ENCODE data around the gene NKAIN2. TPM values are rescaled to one million over a fixed set of nuclear protein-coding genes. Genes with fewer than 3 reads are reported as not detected.
A peak's percentile ranks its signal among the peaks of the same experiment; 100 is the strongest.

NKAIN2 gene
- total and polyA plus RNA-seq, 2 experiments from 2014 or later, result 0.22 TPM; not detected in 1

GRCh38 chr6:124132256-124132655, 328.6 kb downstream of the NKAIN2 start:
- DNase-seq (ENCODE audit: low read depth in 1 of 2, low spot score in 1 of 2), result peak in 1 of 2 donors; percentile 9
- Histone ChIP-seq H3K4me3 (no peak overlapping the region), H3K9me3 (ENCODE audit: low read depth) (no peaks in the 10 kb centered on the region), H3K27me3 (peaks cover 15% of the 10 kb centered on the region), H3K4me1 (ENCODE audit: low read depth) (no peaks in the 10 kb centered on the region), H3K36me3 (no peaks in the 10 kb centered on the region), H3K27ac (no peak overlapping the region)
- TF ChIP-seq CTCF (IDR thresholded peaks at IDR 0.05; ENCODE audit: low read depth, low read length), result no peak

GRCh38 chr6:124142852-124143251, 339.2 kb downstream of the NKAIN2 start:
- peaks cover under 1% of the 10 kb centered on the region for H3K4me1 ChIP-seq (ENCODE audit: low read depth)
- TF ChIP-seq CTCF (IDR thresholded peaks at IDR 0.05; ENCODE audit: low read depth, low read length), result no peak
- no peaks in the 10 kb centered on the region for H3K27me3 ChIP-seq
- no peaks in the 10 kb centered on the region for H3K36me3 ChIP-seq
- H3K4me3 ChIP-seq, result no peak overlapping the region
- H3K27ac ChIP-seq, result no peak overlapping the region
- H3K9me3 ChIP-seq (ENCODE audit: low read depth), result no peaks in the 10 kb centered on the region
- DNase-seq (ENCODE audit: low read depth in 1 of 2, low spot score in 1 of 2), result no peak

GRCh38 chr6:124143435-124143834, 339.8 kb downstream of the NKAIN2 start:
- H3K27ac ChIP-seq, result no peak overlapping the region
- no peaks in the 10 kb centered on the region for H3K36me3 ChIP-seq
- no peak for TF ChIP-seq CTCF (IDR thresholded peaks at IDR 0.05; ENCODE audit: low read depth, low read length)
- no peak overlapping the region for H3K4me3 ChIP-seq
- H3K4me1 ChIP-seq (ENCODE audit: low read depth), result peaks cover 6% of the 10 kb centered on the region
- no peak for DNase-seq (ENCODE audit: low read depth in 1 of 2, low spot score in 1 of 2)
- no peaks in the 10 kb centered on the region for H3K27me3 ChIP-seq
- no peaks in the 10 kb centered on the region for H3K9me3 ChIP-seq (ENCODE audit: low read depth)

GRCh38 chr6:124147621-124148020, 344.0 kb downstream of the NKAIN2 start:
- Histone ChIP-seq H3K4me1 (ENCODE audit: low read depth) (peaks cover 7% of the 10 kb centered on the region), H3K4me3 (no peak overlapping the region), H3K9me3 (ENCODE audit: low read depth) (no peaks in the 10 kb centered on the region), H3K36me3 (no peaks in the 10 kb centered on the region), H3K27me3 (no peaks in the 10 kb centered on the region), H3K27ac (no peak overlapping the region)
- TF ChIP-seq CTCF (IDR thresholded peaks at IDR 0.05; ENCODE audit: low read depth, low read length), result no peak
- DNase-seq (ENCODE audit: low read depth in 1 of 2, low spot score in 1 of 2), result no peak

GRCh38 chr6:124148236-124148957, 344.7 kb downstream of the NKAIN2 start:
- no peak overlapping the region for H3K27ac ChIP-seq
- H3K4me1 ChIP-seq (ENCODE audit: low read depth), result peaks cover 7% of the 10 kb centered on the region
- TF ChIP-seq CTCF (IDR thresholded peaks at IDR 0.05; ENCODE audit: low read depth, low read length), result no peak
- no peaks in the 10 kb centered on the region for H3K27me3 ChIP-seq
- DNase-seq (ENCODE audit: low read depth in 1 of 2, low spot score in 1 of 2), result no peak
- no peaks in the 10 kb centered on the region for H3K36me3 ChIP-seq
- no peaks in the 10 kb centered on the region for H3K9me3 ChIP-seq (ENCODE audit: low read depth)
- no peak overlapping the region for H3K4me3 ChIP-seq

All from cardiac muscle cell (in vitro differentiated cells and primary cell).